Hematopoietic multipotent progenitor cell (in vitro differentiated cells): ENCODE results near the gene LDHD. TPM values are rescaled to one million over a fixed set of nuclear protein-coding genes. Genes with fewer than 3 reads are reported as not detected.
"Not testable (repeated sequence)": the region's sequence is repeated elsewhere in the genome, so short reads cannot be mapped to it uniquely, and the experiment has no call there.

Experiments used
- DNase-seq, 3 donors: peaks; one replicate each; pipeline ENCODE4 v3.0.0-alpha.2; 2011 to 2015; ENCODE audit warnings: low read depth in 2 of 3, low spot score in 2 of 3
- total RNA-seq: library from RNA; depleted of rRNA; stranded (reverse); fragments of >200 nt; gene quantifications from one replicate; pipeline ENCODE4 v1.2.3, GENCODE V29; 2012

The LDHD gene
- total RNA-seq, 1 donor = 1.3 TPM

DNA sequence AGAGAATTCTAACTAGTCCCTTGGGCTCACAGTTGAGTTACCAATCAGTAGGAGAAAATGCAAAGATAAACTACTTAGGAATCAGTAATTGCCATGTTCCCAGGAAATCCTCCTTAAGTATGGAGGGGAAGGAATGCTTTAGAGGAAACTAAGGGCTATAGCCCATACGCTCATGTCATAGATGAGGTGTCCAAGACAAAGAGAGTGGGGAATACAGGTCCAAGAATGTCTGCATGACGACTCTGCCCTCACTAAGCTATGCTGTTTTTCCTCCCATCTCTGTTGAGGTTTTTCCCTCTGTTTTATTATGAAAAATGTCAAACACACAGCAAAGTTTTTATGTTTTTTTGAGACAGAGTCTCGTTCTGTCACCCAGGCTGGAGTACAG, 16.0 kb downstream of the LDHD start:
- DNase-seq = no peak

DNA sequence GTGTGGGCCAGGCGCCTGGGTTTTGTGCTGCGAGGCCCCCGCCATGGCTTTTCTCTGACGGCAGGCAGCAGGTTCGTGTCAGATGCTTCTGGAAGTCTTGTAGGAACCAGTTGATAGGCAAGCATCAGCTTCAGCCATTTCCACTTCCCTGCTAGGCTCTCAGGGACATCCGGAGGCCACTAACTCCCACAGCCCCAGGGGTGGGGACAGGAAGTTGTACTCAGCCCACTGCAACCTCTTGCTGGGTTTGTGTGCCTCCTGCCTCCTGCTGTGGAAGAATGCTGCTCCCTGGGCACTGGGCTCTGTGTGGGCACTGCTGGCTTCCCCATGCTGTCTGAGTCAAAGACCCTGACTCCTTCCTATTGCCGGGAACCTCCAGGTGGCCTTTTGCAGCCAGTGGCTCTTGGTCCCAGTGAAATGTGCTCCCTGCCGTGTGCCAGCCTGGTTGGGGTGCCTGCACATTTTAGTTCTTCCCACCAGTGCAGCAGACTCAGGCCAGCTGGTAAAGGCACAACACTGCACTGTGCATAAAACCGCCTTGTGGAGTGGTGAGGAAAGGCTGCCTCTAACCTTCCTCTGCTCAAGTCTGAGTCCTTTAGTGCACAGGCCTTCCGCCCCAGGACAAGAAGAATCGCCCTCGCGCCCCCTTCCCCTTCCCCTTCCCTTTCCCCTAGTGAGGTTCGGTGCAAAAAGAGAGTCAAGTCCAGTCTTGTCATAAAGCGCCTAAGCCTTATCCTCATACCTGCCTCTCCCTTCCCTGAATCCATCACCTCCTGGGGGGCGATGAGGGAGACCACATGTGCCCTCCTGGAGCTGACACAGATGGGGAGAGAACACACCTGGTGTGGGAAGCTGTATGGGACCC, 16.6 kb downstream of the LDHD start:
- DNase-seq = peak in 1 of 3 donors; percentile 54

DNA sequence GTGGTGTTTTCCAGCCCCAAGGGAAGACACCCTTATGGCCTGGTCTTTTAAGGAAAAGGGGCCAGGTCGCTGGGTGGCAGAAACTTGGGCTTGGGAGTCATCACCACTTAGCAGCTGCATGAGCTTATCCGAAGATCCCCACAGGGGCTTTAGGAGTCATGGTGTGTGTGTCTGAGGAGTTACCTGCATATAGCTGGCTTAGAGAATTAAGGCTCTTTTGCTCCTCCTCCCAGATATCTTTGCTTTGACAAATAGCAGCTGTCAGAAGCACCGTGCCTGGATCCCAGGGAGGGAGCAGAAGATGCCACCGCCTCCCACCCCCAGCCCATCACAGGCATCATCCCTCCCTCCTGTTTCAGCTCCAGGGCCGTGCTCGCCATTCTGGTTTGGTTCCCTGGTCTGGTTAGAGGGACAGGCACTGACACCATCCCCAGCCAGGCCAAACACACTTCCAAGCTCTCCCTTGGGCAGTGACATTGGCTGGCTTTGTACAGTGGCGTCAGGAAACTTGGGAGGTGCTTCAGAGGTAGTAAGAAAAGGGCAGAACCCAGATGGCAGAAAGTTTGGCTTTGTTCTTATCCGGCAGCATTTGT, 17.4 kb downstream of the LDHD start:
- no peak for DNase-seq

DNA sequence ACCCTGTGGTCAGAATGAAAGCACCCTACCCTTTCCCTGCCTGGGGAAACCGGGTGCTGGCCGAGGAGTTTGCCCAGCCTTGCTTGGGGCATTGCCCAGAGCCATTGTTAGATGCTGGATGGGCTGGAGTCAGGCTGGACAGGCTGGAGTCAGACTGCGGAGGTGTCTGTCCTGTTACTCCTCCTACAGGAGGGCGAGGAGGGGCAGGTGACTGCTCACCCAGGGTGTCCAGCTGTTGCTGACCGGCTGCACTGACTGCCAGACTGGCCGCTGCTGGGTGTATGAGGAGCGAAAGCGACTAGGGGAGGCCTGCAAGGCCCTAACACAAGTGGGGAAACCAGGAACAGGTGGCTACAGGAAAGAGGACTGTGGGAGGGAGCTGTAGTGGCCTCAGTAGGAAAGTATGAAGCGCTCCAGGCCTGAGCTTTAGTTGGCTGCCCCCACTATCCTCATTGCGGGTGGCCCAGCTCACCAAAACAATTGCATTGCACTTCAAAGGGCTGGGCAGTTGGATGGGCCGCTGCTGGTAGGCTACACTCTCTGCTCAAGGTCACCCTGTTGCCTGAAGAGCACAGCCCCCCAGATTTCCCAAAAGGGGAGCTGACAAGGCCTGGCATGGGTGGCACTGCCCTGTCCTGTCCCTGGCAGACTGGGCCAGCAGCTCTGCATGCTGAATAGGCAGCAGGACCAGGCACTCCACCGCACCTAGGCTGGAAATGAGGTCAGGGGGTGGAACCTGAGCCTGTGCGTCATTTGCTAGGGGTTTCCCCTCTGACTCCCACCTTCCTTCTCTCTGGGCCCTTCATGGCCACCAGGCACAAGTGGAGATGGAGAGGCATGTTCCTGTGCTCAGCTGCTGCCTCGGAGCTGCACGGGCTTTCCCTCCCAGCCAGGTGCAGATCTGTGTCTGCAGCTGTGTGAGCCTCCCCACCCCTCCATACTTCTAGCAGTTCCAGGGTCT, 18.4 kb downstream of the LDHD start:
- DNase-seq = peak in 1 of 3 donors; percentile 50

DNA sequence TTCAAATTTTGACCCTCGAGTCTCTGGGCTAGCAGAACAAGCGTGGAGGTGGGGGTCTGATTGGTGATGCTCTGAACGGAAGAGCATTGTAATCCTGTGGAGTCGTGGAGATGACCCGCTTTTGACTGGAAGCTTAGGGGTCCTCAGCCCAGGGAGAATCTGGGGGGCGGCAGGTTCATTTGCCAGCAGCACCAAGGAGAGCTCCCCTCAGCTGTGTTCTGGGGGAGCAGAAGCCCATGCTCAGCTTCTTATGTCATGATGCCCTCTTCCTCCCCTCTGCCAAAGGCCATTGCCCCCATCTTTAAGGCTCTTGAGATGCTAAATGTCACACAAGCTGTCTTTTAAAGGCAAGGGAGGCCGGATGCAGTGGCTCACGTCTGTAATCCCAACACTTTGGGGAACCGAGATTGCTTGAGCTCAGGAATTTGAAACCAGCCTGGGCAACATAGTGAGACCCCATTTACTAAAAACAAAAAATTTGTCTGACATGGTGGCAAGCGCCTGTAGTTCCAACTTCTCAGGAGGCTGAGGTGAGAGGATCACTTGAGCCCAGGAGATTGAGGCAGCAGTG, 19.3 kb downstream of the LDHD start:
- no peak for DNase-seq

DNA sequence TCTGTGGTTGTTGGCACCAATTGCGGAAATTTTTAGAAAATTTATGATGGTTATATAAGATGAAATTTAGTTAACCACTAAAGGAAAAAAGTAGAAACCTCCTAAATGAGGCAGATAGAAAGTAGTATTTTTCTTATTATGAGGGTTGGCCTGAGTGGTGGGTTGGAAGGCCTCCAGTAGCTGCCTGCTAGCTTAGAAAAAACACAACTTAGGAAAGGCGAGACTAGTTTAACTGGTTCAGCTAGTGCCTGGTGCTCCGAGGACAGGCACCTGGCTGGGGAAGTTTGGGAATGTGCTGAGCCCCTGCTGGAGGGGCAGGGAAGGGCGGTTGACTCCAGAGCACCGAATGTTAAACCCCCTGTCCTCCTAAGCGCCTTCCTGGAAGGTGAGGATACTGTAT, 19.9 kb downstream of the LDHD start:
- peak in 1 of 3 donors; percentile 54 for DNase-seq

DNA sequence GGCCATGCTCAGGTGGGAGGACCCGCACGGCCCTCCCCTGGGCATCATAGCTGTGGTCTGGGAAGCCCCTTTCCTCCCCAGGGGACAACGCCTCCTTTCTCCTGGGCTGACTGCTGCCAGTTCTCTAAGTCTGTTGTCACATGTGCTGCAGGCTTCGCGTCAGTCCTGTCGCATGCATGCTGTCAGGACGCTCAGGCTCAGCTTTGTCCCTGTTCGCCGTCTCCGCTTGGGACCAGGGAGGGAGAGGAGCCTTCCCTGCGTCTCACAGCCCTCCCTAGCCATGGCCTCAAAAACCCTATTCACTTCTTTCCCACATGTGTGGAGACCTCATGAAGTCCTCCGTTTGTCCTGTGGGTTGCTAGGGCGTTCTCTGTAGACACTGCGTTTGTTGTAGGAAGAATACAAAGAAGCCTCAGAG, 21.4 kb downstream of the LDHD start:
- DNase-seq = no peak

DNA sequence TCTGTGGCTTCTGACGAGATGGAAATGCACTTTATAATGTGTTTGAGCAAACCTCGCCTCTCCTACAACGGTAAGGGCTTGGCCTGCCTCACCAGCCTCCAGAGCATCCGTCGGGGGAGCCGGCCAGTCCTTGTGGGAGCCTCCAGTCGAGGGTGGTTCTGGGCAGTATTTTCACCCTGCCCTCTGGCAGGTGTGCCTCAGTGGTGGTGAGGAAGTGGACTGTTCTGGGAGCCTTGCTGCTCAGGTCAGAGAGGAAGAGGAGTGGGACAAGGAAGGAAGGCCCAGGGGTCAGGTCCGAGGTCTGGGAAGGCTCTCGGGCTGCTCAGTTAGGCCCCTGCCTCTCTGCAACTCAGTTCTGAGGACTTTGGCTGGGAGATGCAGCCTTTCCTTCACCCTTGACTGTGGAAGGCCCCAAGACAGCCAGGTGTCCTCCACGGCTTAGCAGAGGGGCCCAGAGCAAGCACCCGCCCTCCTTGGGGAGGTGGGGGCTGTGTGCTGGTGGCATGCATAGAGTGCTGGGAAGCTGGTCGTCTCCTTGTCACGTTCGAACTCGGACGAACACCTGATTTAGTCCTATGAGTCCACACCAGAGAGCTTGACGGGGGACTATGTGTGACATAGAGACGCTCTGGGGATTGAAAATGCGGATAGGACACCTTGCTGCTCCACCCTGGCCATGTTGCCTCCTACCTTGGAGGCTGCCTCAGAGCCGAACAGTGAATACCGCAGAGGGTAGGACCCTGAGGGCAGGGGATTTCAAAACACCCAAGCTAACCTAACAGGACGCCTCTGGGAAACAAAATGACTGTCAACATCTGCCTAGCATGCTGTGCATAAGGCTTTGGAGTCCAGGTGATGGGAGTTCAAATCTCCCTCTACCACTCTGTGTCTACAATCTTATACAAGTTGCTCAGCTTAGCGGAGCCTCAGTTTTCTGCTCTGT, 22.7 kb downstream of the LDHD start:
- no peak for DNase-seq

DNA sequence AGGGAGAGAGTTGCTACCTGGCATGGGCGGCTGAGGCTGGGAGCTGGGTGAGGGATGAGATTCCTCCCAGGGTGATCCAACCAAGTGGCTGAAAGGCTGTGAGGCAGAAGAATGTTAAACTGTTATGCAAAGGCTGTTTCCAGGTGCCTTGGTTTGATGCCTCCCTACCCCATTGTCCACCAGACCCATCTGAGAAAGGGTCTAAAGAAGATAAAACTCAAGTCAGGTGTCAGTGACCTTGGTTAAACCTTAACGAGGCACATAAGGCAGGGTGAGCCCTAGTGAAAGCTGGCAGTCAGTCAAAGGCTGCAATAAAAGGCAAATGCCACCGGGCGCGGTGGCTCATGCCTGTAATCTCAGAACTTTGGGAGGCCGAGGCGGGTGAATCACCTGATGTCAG, 23.8 kb downstream of the LDHD start:
- DNase-seq = no peak

DNA sequence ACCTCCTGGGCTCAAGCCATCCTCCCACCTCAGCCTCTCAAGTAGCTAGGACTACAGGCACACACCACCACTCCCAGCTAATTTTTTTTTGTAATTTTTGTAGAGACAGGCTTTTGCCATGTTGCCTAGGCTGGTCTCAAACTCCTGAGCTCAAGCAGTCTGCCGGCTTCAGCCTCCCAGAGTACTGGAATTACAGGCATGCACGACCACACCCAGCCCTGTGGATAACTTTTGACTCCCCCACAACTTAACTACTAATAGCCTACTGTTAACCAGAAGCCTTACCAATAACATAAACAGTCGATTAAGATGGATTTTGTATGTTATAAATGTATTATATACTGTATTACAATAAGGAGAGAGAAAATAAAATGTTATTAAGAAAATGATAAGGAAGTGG, 25.0 kb downstream of the LDHD start:
- not testable (repeated sequence) for DNase-seq

DNA sequence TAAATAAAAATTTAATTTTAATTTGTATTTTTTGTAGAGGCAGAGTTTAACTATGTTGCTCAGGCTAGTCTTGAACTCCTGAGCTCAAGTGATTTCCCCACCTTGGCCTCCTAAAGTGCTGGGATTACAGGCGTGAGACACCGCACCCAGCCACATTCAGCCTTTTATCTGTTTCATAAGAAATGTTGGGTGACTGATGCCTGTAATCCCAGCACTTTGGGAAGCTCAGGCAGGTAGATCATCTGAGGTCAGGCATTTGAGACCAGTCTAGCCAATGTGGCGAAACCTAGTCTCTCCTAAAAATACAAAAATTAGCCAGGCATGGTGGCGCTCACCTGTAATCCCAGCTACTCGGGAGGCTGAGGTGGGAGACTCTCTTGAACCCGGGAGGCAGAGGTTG, 25.7 kb downstream of the LDHD start:
- DNase-seq = not testable (repeated sequence)

DNA sequence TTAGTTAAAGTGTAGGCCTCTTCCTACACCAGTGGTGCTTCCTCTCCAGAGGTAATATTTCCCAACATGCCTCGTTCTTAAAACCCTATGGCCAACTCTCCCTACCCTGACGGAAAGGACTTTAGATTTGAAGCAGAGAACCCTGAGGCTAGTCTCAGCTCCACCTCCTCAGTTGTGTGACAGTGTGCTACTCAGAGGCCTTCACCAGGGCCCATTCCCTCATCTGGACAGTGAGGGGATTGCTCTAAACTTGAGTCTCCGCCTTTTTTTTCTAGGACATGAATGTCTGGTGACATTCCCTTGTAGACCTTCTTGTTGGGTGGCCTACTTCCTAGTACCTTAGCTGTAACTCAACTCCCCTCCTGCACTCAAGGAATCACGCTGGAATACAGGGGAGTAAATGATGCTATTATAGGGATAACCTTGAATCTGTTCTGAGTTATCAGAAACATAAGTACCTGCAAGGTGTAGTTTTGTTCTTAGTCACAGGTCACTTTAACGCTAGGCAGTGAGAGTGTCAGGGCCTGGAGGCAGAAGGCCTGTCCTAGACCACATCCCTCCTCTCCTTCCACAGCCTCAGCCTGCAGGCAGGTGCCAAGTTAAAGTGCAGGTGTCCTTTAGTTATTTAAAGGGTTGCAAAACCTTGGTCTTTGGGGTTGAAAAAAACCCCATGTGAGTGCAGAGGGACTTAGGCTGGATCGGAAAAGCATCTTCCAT, 26.9 kb downstream of the LDHD start:
- no peak for DNase-seq

DNA sequence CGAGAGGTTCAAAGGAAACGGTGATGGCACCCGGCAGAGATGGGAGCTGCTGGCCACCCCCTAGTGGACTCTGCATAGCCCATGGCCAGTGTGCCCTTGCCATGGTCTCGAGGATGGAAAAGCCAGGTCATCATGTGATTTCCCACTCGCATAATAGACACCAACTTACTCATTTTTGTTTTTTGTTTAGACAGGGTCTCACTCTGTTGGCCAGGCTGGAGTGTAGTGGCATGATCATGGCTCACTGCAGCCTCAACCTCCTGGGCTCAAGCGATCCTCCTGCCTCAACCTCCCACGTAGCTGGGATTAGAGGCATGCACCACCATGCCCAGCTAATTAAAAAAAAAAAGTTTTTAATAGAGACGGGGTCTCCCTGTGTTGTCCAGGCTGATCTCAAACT, 27.6 kb downstream of the LDHD start:
- no peak for DNase-seq

DNA sequence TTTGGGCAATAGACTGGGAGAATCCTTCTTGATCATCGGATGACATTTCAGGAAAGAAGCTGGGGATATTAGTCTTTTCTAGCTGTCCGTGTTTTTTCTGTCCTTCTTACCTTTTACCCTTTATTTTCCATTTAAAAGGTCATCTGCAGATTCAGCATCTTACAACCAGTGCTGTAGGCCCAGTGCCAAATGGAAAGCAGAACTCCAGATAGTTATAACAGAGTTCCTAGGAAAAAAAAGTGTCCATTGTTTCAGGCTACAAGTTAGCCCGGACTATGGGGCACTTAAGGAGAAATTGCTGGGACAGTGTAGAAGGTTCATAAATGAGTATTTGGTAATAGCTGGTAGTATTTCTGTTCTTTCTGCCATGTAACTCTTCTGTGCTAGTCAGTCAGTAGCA, 28.4 kb downstream of the LDHD start:
- DNase-seq = no peak

DNA sequence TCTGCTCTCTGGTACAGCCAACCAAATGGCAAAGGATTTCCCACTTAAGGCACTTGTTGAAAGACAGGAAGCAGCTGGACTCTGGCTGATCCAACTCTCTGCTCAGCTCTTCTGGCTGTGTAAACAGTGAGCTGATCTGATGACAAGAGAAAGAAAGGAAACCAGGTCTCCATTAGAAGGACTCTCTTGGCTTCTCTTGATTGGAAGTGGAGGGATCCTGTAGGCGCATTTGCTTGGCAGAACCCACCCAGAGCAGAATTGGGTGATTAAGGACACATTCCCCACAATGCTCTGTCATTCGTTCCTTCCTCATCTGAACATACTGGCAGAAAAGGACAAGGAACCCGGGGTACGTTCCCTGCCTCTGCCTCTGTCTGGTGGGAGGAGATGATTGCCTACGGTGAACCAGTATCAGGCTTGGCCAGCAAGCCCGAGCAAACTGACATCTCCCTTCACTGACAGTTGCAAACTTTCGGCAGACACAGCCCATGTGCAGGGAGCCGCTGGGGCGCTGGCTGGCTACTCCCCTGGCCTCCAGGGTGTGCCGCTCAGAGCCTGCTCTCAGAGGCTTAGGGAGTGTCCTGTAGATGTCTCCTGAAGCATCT, 29.1 kb downstream of the LDHD start:
- peak in 1 of 3 donors; percentile 74 for DNase-seq

DNA sequence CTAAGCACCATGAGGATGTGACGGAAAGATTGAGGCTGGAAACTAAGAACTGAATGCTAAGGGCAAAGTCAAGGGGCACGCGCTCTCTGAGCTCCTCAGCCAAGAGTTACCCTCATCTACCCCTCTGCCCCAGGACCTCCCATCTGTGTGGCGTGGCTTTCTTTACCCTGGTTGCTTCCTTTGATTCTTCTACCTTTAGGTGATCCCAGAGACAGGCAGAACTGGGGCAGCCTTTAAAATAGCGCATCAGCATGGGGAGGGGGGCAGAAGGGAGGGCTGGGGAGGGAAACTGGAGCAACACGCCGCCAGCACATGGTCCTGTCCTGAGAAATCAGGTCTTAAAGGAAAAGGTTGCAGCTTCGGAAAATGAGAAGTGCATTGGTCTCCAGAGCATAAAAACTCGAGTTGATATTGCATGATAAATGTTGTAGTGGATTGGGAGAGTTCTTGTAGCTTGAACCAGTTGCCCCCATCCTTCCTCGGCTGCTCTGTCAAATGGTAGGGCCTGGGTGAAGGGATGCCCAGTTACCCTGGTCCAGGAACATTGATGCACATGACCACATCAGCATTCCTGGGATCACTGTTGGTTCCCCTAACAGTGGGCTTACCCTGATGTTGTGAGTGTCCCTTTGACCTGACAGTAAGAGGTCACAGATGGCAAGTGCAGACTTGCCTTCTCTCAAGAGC, 29.7 kb downstream of the LDHD start:
- no peak for DNase-seq

DNA sequence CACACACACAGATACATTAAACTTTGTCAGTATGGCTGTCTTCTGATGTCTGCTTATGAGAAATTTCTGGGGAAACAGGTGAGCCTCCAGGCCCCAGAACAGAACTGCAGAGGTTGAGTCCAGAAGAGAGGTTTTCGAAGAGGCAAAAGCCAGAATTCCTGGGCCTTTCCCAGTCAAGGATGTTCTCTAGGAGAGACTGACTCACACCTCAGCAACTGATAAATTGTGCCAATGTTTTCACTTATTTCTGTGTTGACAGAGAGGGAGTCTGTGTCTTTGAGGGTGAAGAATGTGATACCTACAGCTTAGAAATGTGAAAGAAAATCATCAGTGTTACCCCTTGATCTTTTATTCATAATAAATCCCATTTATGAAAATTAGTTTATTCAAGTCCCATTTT, 30.3 kb downstream of the LDHD start:
- no peak for DNase-seq

DNA sequence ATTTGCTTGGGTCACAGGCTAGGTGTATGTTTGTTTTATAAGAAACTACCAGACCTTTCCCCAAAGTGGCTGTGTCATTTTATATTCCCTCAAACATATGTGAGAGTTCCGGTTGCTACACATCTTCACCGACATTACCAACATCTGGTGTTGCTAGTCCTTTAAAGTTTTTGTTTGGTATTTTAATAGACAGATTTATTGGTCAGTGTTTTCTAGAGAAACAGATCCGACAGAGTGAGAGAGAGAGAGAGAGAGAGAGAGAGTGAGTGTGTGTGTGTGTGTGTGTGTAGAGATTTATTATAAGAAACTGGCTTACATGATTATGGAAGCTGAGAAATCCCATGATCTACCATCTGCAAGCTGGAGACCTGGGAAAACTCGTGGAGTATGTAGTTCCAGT, 31.0 kb downstream of the LDHD start:
- no peak for DNase-seq
